22Rv1 (cell line): ENCODE results near the gene NCAPD3.

Experiments
- ZFX ChIP-seq: fragments of 450-650 bp; IDR thresholded peaks from 2 replicates; pipeline ENCODE4 v1.6.1; 2017; ENCODE audit warnings: antibody characterized with exemption, borderline replicate concordance
- TF ChIP-seq, protein P1 (sequence below): fragments of 450-650 bp; IDR thresholded peaks from 2 replicates; pipeline ENCODE4 v1.5.1; 2017; ENCODE audit warnings: mild to moderate bottlenecking

- TF ChIP-seq, protein P1, sequence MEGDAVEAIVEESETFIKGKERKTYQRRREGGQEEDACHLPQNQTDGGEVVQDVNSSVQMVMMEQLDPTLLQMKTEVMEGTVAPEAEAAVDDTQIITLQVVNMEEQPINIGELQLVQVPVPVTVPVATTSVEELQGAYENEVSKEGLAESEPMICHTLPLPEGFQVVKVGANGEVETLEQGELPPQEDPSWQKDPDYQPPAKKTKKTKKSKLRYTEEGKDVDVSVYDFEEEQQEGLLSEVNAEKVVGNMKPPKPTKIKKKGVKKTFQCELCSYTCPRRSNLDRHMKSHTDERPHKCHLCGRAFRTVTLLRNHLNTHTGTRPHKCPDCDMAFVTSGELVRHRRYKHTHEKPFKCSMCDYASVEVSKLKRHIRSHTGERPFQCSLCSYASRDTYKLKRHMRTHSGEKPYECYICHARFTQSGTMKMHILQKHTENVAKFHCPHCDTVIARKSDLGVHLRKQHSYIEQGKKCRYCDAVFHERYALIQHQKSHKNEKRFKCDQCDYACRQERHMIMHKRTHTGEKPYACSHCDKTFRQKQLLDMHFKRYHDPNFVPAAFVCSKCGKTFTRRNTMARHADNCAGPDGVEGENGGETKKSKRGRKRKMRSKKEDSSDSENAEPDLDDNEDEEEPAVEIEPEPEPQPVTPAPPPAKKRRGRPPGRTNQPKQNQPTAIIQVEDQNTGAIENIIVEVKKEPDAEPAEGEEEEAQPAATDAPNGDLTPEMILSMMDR = no peak
- no peak for TF ChIP-seq ZFX
Observed at GRCh38 chr11:134260983-134261382, 37.2 kb upstream of the NCAPD3 start.
